ENCODE results near the gene EMC10. TPM values are rescaled to one million over a fixed set of nuclear protein-coding genes. Genes with fewer than 3 reads are reported as not detected.
"Not testable (repeated sequence)": the region's sequence is repeated elsewhere in the genome, so short reads cannot be mapped to it uniquely, and the experiment has no call there.

The EMC10 gene
- polyA plus RNA-seq, 1 experiment: 89.1 TPM

- Histone ChIP-seq H3K27me3 (ENCODE audit: control insufficient read depth, insufficient read depth, low read length) (no peaks in the 10 kb centered on the region), H3K4me3 (ENCODE audit: low read depth, low read length) (no peak overlapping the region), H3K36me3 (ENCODE audit: control insufficient read depth, insufficient read depth, low read length) (no peaks in the 10 kb centered on the region)
- ChIA-PET CTCF (no interaction called here), POLR2A (no interaction called here)
- TF ChIP-seq CTCF (IDR thresholded peaks at IDR 0.05; ENCODE audit: insufficient read depth, low read depth, low read length): no peak
- no peak for DNase-seq (ENCODE audit: low read depth)
Observed at GRCh38 chr19:50468818-50469217, 7.5 kb upstream of the EMC10 start.

GRCh38 chr19:50473336-50473735 lies 3.0 kb upstream of the EMC10 start:
- DNase-seq (ENCODE audit: low read depth); H3K4me3 ChIP-seq (ENCODE audit: low read depth, low read length); POLR2A ChIA-PET; H3K27me3 ChIP-seq (ENCODE audit: control insufficient read depth, insufficient read depth, low read length); H3K36me3 ChIP-seq (ENCODE audit: control insufficient read depth, insufficient read depth, low read length): not testable (repeated sequence)
- CTCF ChIA-PET: interaction anchor here (1.0 to 1.5 kb wide), 3 partner anchors 13 to 310 kb away, joined by 4 to 6 read pairs (median 4); no protein-coding TSS in a partner anchor

GRCh38 chr19:50475101-50475568 lies 1.2 kb upstream of the EMC10 start:
- DNase-seq (ENCODE audit: low read depth): no peak
- no peak overlapping the region for H3K4me3 ChIP-seq (ENCODE audit: low read depth, low read length)
- ChIA-PET CTCF (interaction anchor here (0.9 to 1.7 kb wide), 2 partner anchors 9 to 118 kb away, joined by 4 to 5 read pairs; no protein-coding TSS in a partner anchor), POLR2A (no interaction called here)
- no peaks in the 10 kb centered on the region for H3K27me3 ChIP-seq (ENCODE audit: control insufficient read depth, insufficient read depth, low read length)
- TF ChIP-seq CTCF (IDR thresholded peaks at IDR 0.05; ENCODE audit: insufficient read depth, low read depth, low read length): no peak
- H3K36me3 ChIP-seq (ENCODE audit: control insufficient read depth, insufficient read depth, low read length): peaks cover 13% of the 10 kb centered on the region

- H3K27me3 ChIP-seq (ENCODE audit: control insufficient read depth, insufficient read depth, low read length): no peaks in the 10 kb centered on the region
- POLR2A ChIA-PET: no interaction called here
- TF ChIP-seq CTCF (IDR thresholded peaks at IDR 0.05; ENCODE audit: insufficient read depth, low read depth, low read length): no peak
- no peak for DNase-seq (ENCODE audit: low read depth)
- peaks cover 16% of the 10 kb centered on the region for H3K36me3 ChIP-seq (ENCODE audit: control insufficient read depth, insufficient read depth, low read length)
- CTCF ChIA-PET: interaction anchor here (1.7 kb wide), 1 partner anchor 119 kb away, joined by 4 read pairs; no protein-coding TSS in a partner anchor
- peak overlapping the region; percentile 67 for H3K4me3 ChIP-seq (ENCODE audit: low read depth, low read length)
Observed at GRCh38 chr19:50475736-50476223, 527 bp upstream of the EMC10 start.

GRCh38 chr19:50476907-50477238 lies 566 bp downstream of the EMC10 start:
- POLR2A ChIA-PET: no interaction called here
- TF ChIP-seq CTCF (IDR thresholded peaks at IDR 0.05; ENCODE audit: insufficient read depth, low read depth, low read length): no peak
- peak overlapping the region; percentile 67 for H3K4me3 ChIP-seq (ENCODE audit: low read depth, low read length)
- no peak for DNase-seq (ENCODE audit: low read depth)
- H3K36me3 ChIP-seq (ENCODE audit: control insufficient read depth, insufficient read depth, low read length): peaks cover 22% of the 10 kb centered on the region
- H3K27me3 ChIP-seq (ENCODE audit: control insufficient read depth, insufficient read depth, low read length): no peaks in the 10 kb centered on the region
- CTCF ChIA-PET: no interaction called here

Data from BJ (cell line).